ENCODE measurements around the gene DUSP9.

DNA sequence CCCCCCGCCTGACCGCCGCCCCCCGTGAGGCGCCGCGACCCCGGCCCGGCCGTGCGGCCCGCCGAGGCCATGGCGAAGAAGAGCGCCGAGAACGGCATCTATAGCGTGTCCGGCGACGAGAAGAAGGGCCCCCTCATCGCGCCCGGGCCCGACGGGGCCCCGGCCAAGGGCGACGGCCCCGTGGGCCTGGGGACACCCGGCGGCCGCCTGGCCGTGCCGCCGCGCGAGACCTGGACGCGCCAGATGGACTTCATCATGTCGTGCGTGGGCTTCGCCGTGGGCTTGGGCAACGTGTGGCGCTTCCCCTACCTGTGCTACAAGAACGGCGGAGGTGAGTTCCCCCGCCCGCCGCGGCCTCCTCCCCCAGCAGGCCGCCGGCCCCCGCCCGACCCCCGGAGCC is 41.5 kb downstream of the DUSP9 start:
- TF ChIP-seq POLR2A (IDR thresholded peaks at IDR 0.05), result no peak
- TF ChIP-seq, protein P1, sequence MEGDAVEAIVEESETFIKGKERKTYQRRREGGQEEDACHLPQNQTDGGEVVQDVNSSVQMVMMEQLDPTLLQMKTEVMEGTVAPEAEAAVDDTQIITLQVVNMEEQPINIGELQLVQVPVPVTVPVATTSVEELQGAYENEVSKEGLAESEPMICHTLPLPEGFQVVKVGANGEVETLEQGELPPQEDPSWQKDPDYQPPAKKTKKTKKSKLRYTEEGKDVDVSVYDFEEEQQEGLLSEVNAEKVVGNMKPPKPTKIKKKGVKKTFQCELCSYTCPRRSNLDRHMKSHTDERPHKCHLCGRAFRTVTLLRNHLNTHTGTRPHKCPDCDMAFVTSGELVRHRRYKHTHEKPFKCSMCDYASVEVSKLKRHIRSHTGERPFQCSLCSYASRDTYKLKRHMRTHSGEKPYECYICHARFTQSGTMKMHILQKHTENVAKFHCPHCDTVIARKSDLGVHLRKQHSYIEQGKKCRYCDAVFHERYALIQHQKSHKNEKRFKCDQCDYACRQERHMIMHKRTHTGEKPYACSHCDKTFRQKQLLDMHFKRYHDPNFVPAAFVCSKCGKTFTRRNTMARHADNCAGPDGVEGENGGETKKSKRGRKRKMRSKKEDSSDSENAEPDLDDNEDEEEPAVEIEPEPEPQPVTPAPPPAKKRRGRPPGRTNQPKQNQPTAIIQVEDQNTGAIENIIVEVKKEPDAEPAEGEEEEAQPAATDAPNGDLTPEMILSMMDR (IDR thresholded peaks at IDR 0.05), result no peak
